Suppressor macrophage (primary cell): ENCODE data around the gene NUP93.
"Not testable (repeated sequence)": the region's sequence is repeated elsewhere in the genome, so short reads cannot be mapped to it uniquely, and the experiment has no call there.

ENCODE experiments used
- DNase-seq, 4 experiments: peaks; one replicate each; pipeline ENCODE4 v3.0.0-alpha.2; 2020 to 2022

The NUP93 gene

DNA sequence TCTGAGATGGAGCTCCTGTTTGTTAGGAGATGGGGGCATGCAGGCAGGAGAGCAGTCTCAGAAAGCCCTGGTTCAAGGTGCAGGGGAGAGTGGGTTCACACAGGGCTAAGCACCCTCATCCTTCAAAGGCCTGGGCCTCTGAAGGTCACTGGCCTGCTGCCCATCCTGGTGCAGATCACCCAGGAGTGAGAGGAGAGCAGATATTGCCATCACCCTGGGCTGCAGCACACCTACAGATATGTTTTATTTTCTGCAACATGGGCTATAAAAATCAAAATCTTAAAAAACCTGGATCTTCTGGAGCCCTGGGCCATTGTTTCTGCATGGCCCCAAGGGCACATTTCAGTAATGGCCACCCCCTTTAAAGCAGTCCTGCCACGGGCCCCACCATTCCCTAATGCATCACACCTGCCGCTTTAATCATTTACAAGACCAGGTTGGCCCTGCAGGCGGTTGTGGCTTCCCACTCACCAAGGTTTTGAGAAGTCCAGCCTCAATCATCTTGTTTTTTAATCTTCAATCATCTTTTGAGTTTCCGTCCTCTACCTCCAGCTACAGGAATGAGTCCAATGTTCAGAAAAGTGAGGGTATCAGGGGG, 20.4 kb upstream of the NUP93 start:
- no peak for DNase-seq

DNA sequence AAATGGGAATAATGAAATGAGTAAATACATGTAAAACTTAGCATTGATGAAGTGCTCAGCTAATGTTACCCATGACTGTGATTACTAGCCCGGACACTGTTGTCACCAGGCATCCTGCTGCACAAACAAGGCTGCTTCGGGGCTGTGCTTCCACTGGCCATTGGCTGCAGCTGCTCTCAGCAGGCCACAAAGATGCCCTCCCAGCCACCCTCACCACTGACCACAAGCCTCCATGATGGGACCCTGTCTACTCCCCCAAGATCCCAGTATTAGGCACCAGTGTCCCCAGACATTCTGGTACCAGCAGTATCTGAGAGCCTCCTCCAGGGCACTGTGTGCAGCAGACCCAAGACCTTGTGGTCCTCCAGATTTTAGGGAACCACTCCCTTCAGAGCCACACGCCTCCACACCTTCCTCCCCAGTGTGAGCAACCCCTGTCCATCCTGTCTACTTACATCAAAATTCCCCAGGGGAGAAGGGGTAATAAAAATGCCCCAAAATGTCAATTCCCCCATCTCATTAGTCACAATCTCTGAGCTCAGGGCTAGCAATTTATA, 19.7 kb upstream of the NUP93 start:
- peak in 1 of 4 experiments; percentile 9 for DNase-seq

- no peak for DNase-seq
Observed at GRCh38 chr16:56711862-56712261, 18.1 kb upstream of the NUP93 start.

DNA sequence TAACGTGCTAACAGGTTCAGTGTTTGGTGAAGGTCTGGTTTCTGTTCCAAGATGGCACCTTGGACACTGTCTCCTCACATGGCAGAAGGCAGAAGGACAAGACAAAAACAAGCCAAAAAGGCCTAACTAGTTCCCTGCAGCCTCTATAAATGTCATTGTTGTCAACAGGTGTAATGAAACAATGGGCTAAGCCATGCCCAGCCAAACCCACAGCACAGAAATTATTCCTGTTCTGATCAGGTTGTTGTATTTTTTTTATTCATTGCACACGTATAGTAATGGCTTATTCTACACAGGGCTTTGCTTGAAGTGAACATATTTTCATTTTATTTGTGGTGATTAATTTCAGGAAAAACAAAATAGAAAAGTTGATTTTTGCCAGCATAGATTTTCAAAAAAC, 16.1 kb upstream of the NUP93 start:
- DNase-seq, result no peak

- DNase-seq, result no peak
Observed at GRCh38 chr16:56715126-56715525, 14.8 kb upstream of the NUP93 start.

GRCh38 chr16:56716761-56717160, 13.2 kb upstream of the NUP93 start:
- no peak for DNase-seq

- not testable (repeated sequence) for DNase-seq
Observed at GRCh38 chr16:56717532-56717931, 12.4 kb upstream of the NUP93 start.

GRCh38 chr16:56722200-56722842, 7.6 kb upstream of the NUP93 start:
- no peak for DNase-seq

GRCh38 chr16:56724191-56724590, 5.7 kb upstream of the NUP93 start:
- no peak for DNase-seq

DNA sequence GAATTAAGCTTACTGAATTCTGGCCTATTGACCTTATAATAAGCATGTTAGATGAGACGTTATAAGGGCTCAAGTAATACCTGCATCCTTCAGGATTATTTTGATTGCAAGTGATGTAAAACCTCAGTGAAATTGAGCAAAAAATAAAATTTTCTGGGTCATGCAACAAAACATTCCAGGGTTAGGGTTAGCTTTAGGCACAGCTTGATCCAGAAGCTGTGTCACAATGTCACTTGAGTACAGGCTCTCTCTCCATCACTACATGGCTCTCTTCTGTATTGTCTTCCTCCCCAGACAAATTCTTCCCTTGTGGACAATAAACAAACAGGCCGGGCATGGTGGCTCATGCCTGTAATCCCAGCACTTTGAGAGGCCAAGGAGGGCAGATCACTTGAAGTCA, 3.6 kb upstream of the NUP93 start:
- DNase-seq, result no peak

GRCh38 chr16:56726926-56727325, 3.0 kb upstream of the NUP93 start:
- DNase-seq, result no peak

GRCh38 chr16:56728027-56728426, 1.9 kb upstream of the NUP93 start:
- DNase-seq, result no peak

- DNase-seq, result peak in 1 of 4 experiments; percentile 2
Observed at GRCh38 chr16:56728980-56729734, 772 bp upstream of the NUP93 start.

- no peak for DNase-seq
Observed at GRCh38 chr16:56732366-56732765, 2.4 kb downstream of the NUP93 start.

GRCh38 chr16:56732832-56733231, 2.9 kb downstream of the NUP93 start:
- peak; percentile 13 to 63 (median 62) for DNase-seq

DNA sequence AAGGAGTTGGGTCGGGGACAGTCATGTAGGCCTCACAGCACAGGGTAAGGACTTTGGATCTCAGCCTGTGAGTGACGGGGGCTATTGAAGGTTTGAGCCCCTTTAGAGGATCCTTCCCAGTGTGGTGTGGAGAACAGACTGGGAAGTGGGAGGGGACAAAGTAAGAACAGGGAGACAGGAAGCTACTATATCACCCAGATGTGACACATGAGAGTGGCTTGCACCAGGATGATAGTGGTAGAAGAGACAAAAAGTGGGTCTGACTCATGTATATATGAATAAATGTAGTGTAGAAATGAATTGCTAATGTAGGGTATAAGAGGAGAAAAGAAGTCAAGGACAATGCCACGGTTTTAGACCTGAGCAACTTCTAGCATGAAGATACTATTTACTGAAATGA, 4.5 kb downstream of the NUP93 start:
- DNase-seq, result peak in 1 of 4 experiments; percentile 5

GRCh38 chr16:56736476-56736875, 6.5 kb downstream of the NUP93 start:
- DNase-seq, result no peak

DNA sequence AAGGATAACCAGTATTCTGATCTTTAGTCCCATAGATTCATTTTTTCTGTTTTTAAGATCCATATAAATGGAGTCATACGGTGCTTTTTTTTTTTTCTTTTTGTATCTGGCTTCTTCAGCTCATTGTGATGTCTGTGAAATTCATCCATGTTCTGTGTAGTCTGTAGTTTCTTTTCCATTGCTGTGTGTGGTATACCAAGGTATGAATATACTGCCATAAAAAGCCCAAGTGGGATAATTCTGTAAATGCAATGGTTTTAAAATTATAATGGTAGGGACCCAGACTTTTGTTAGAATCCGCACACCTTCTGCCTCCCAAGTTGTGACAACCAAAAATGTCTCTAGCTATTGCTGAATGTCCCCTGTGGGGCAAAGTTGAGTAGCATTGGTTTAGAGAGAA, 7.6 kb downstream of the NUP93 start:
- no peak for DNase-seq

- no peak for DNase-seq
Observed at GRCh38 chr16:56738221-56738620, 8.3 kb downstream of the NUP93 start.

DNA sequence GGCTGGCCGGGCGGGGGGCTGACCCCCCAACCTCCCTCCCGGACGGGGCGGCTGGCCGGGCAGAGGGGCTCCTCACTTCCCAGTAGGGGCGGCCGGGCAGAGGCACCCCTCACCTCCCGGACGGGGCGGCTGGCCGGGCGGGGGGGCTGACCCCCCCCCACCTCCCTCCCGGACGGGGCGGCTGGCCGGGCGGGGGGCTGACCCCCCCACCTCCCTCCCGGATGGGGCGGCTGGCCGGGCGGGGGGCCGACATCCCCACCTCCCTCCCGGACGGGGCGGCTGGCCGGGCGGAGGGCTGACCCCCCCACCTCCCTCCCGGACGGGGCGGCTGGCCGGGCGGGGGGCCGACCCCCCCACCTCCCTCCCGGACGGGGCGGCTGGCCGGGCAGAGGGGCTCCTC, 9.4 kb downstream of the NUP93 start:
- DNase-seq, result not testable (repeated sequence)

DNA sequence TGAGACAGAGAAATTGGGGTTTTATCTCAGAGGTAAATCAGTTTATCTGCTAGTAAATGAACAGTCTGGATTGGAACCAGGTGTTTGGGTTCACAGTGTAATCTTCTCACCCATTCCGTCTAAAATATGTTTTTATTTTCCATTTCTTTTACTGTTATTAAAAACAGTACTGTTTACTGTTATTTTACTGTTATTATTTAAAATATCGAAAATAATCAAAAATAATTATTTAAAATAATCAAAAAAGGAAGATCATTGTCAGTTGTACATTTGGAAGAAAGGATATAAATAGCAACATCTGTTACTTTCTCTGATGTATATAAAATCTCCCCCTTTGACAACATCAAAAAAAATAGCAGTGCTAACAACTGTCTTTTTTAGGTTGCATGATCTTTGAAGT, 11.5 kb downstream of the NUP93 start:
- DNase-seq, result no peak

DNA sequence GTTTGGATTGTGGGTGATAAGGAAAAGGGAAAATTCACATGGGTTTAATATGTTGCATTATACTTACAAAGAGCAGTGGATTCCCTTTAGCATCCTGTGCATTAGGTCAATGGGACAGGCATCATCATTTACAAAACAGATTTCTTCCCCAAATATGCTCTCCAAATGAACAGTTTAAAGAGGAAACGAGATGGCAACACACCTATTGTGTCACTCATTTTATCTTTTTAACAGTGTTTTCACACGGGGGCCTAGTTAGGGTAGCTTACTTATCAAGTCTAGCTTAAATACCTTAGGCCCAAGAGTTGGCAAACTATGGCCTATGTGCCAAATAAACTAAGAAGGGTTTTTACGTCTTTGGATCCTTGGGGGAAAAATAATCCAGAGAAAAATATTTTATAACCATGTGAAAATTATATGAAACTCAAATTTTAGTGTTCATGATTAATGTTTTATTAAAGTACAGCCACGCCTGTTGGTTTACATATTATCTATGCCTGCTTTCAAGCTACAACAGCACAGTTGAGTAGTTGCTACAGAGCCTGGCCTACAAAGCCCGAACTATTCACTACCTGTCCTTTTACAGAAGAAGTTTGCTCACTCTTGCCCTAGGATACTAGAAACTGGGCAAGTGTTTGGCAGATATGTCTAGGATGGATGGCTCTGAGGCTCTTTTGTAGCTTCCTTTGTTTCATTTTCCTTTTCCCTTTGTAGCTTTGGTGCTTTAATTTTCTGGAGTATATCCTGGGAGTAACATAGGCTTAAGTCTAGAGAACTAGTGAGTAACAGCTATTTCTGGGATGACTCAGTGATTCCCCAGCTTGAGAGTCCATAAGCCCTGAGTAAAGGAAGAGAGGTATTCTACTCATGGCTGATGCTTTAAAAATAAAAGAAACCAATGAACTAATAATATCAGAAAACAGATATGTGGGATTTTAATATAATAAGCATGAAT, 12.4 kb downstream of the NUP93 start:
- DNase-seq, result no peak

DNA sequence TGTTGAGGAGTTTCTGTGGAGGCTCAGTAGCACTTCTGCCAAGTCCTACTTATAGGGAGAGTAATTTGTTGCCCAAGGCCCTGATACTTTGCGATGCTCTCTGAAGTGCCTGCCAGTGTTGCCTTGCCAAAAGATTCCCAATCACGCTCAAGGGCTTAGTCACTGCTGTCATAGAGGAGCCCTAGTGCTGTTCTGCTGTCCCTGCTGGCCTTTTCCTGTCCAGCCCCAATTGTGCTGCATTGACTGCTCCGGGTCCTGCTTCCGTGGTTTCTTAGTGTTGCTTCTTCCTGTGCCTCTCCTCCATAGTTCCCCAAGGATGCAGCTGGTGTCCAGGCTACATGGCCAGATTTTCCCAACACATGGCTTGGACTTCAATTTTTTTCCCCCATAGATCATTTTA, 13.9 kb downstream of the NUP93 start:
- no peak for DNase-seq
